ENCODE results near the gene GRB7.
"Not testable (repeated sequence)": the region's sequence is repeated elsewhere in the genome, so short reads cannot be mapped to it uniquely, and the experiment has no call there.

Gene GRB7

DNA sequence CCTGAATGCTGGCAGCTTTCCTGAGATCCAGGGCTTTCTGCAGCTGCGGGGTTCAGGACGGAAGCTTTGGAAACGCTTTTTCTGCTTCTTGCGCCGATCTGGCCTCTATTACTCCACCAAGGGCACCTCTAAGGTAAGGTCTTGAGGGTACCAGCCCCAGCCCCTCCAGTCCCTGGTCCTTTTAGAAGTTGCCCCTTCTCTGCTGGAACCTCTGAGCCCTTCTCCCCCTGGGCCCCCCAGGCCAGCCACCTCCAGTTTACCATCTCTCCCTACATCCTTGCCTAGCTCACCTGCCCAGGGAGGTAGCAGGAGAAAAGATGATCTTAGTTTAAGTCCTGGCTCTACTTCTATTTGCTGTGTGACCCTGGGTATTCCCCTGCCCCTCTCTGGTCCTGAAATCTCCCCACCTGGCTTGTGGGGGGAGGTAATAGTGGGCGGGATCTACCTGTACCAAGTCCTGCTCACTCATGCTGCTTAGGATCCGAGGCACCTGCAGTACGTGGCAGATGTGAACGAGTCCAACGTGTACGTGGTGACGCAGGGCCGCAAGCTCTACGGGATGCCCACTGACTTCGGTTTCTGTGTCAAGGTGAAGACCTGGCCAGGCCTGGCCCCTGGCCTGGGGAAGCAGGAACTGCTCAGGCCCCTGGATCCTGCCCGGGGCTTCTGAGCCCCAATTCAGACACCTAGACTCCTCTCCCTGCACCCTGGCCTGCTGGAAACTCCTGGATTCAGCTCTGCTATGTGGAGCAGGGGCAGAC is 6.5 kb downstream of the GRB7 start:
- no peak for DNase-seq (ENCODE audit: low spot score)
- TF ChIP-seq CTCF (IDR thresholded peaks at IDR 0.05; ENCODE audit: borderline replicate concordance, control extremely low read depth, extremely low read depth, insufficient read depth, missing control alignments), result no peak

DNA sequence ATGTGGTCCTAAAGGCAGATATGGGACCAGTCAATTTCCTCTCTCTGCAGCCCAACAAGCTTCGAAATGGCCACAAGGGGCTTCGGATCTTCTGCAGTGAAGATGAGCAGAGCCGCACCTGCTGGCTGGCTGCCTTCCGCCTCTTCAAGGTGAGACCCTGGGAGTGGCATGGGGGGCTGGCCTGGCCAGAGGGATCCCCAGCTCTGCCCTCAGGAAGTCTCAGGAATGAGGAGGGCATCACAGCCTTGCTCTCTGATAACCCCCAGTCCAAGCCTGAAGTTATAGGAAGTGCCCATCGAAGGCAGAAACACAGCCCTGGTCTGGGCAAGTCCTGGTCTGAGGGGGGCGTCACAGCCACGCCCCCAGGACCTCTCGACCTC is 7.1 kb downstream of the GRB7 start:
- DNase-seq (ENCODE audit: low spot score), result no peak
- TF ChIP-seq CTCF (IDR thresholded peaks at IDR 0.05; ENCODE audit: borderline replicate concordance, control extremely low read depth, extremely low read depth, insufficient read depth, missing control alignments), result no peak

More for the DNA sequence above, 6.5 kb downstream of the GRB7 start:
- in situ Hi-C loops (cut with MboI; ENCODE audit: low sequenced_read_pairs, unreplicated experiment), result loop anchor here (10.0 kb wide), 1 partner anchor 109 kb away; the partner anchor contains the start of gene STARD3

DNA sequence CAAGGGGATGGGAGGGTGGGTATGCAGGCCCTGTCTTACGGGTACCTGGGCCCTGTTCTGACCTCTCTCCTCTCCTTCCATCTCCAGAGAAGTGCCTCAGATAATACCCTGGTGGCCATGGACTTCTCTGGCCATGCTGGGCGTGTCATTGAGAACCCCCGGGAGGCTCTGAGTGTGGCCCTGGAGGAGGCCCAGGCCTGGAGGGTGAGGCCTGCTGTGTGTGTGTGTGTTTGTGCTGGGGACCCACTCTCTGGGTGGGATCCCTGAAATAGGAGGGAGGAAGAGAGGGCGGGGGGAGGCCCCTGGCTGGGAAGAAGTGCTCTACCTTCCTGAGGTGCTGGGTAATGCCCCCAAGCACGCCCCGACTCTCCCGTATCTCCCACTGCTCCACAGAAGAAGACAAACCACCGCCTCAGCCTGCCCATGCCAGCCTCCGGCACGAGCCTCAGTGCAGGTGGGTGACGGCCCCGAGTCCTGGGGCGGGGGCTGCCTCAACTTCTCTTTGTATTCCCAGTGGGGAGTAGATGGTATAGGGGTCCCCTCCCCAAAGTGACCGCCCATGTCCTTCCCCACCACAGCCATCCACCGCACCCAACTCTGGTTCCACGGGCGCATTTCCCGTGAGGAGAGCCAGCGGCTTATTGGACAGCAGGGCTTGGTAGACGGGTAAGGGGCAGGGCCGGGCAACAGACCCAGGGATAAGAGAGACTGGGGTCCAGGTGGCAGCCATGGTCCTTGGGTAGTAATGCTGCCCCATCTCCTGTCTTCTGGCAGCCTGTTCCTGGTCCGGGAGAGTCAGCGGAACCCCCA is 7.8 kb downstream of the GRB7 start:
- in situ Hi-C loops (cut with MboI; ENCODE audit: low sequenced_read_pairs, unreplicated experiment), result loop anchor here (10.0 kb wide), 1 partner anchor 111 kb away; the partner anchor contains the start of gene STARD3
- no peak for DNase-seq (ENCODE audit: low spot score)
- no peak for TF ChIP-seq CTCF (IDR thresholded peaks at IDR 0.05; ENCODE audit: borderline replicate concordance, control extremely low read depth, extremely low read depth, insufficient read depth, missing control alignments)

More for the DNA sequence above, 7.1 kb downstream of the GRB7 start:
- in situ Hi-C loops (cut with MboI; ENCODE audit: low sequenced_read_pairs, unreplicated experiment), result loop anchor here (10.0 kb wide), 1 partner anchor 110 kb away; the partner anchor contains the start of gene STARD3

- TF ChIP-seq CTCF (IDR thresholded peaks at IDR 0.05; ENCODE audit: borderline replicate concordance, control extremely low read depth, extremely low read depth, insufficient read depth, missing control alignments), result no peak
- in situ Hi-C loops (cut with MboI; ENCODE audit: low sequenced_read_pairs, unreplicated experiment), result loop anchor here (10.0 kb wide), 1 partner anchor 111 kb away; the partner anchor contains the start of gene STARD3
Observed at GRCh38 chr17:39746145-39746461, 8.4 kb downstream of the GRB7 start.

GRCh38 chr17:39747745-39748144 is 10.0 kb downstream of the GRB7 start:
- TF ChIP-seq CTCF (IDR thresholded peaks at IDR 0.05; ENCODE audit: borderline replicate concordance, control extremely low read depth, extremely low read depth, insufficient read depth, missing control alignments), result no peak
- in situ Hi-C loops (cut with MboI; ENCODE audit: low sequenced_read_pairs, unreplicated experiment), result loop anchor here (10.0 kb wide), 1 partner anchor 113 kb away; the partner anchor contains the start of gene STARD3
- DNase-seq (ENCODE audit: low spot score), result no peak

More at GRCh38 chr17:39746145-39746461, 8.4 kb downstream of the GRB7 start:
- no peak for DNase-seq (ENCODE audit: low spot score)

GRCh38 chr17:39748444-39749034 is 10.8 kb downstream of the GRB7 start:
- in situ Hi-C loops (cut with MboI; ENCODE audit: low sequenced_read_pairs, unreplicated experiment), result loop anchor here (10.0 kb wide), 1 partner anchor 114 kb away; the partner anchor contains the start of gene STARD3
- not testable (repeated sequence) for DNase-seq (ENCODE audit: low spot score)

All from GM13976 (cell line).